ENCODE measurements around the gene COL6A3. TPM values are rescaled to one million over a fixed set of nuclear protein-coding genes. Genes with fewer than 3 reads are reported as not detected.

COL6A3 gene
- polyA plus RNA-seq, 1 donor (not counting 4 experiments of a cell fraction or from before 2014, with no cell fraction given), result not detected

DNA sequence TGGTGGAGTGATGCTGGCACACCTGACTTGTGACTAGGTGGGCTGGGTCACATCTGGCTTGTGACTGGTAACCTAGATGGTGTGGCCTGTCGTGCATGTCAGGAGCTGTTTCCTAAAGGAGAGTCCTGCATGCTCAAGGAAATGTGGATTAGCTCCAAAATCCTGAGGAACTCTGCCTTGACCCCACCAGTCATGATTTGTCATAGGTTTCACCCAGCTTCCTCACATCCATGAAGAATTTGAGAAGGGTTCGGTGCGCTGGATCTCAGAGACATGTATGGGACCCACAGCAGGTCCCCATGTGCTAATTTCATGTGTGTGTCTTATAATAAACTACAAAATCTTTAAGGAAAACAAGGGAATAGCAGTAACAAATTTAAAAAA lies 107.2 kb downstream of the COL6A3 start:
- Histone ChIP-seq H3K36me3 (ENCODE audit: control insufficient read depth in 2 of 2, extremely low read depth in 1 of 2, insufficient read depth in 2 of 2, low read length in 2 of 2) (no peaks in the 10 kb centered on the region), H3K9ac (ENCODE audit: control insufficient read depth, extremely low read depth, insufficient read depth, low read length) (no peak overlapping the region), H2AFZ (ENCODE audit: control insufficient read depth, low read length) (no peak overlapping the region), H3K9me1 (ENCODE audit: control insufficient read depth, extremely low read depth, insufficient read depth, low read length) (no peaks in the 10 kb centered on the region), H3K4me1 (ENCODE audit: control insufficient read depth, extremely low read depth, insufficient read depth, low read length) (peaks cover 19% of the 10 kb centered on the region), H3K79me2 (ENCODE audit: control insufficient read depth, insufficient read depth, low read length) (no peaks in the 10 kb centered on the region), H4K20me1 (ENCODE audit: control insufficient read depth, extremely low read depth, insufficient read depth, low read length) (no peaks in the 10 kb centered on the region), H3K27me3 (ENCODE audit: control insufficient read depth, extremely low read depth, insufficient read depth, low read length) (no peaks in the 10 kb centered on the region), H3K9me3 (ENCODE audit: control insufficient read depth, low read depth, low read length) (no peaks in the 10 kb centered on the region), H3K27ac (ENCODE audit: control insufficient read depth, insufficient read depth, low read length) (no peak overlapping the region), H3K4me2 (ENCODE audit: control insufficient read depth, extremely low read depth, insufficient read depth, low read depth, low read length) (no peak overlapping the region), H3K4me3 (ENCODE audit: control insufficient read depth in 2 of 3, extremely low read depth in 1 of 3, insufficient read depth in 2 of 3, low read depth in 1 of 3, low read length in 3 of 3) (no peak overlapping the region)
- no peak for TF ChIP-seq EZH2 (IDR thresholded peaks at IDR 0.05; ENCODE audit: low read length)
- TF ChIP-seq, protein P1, sequence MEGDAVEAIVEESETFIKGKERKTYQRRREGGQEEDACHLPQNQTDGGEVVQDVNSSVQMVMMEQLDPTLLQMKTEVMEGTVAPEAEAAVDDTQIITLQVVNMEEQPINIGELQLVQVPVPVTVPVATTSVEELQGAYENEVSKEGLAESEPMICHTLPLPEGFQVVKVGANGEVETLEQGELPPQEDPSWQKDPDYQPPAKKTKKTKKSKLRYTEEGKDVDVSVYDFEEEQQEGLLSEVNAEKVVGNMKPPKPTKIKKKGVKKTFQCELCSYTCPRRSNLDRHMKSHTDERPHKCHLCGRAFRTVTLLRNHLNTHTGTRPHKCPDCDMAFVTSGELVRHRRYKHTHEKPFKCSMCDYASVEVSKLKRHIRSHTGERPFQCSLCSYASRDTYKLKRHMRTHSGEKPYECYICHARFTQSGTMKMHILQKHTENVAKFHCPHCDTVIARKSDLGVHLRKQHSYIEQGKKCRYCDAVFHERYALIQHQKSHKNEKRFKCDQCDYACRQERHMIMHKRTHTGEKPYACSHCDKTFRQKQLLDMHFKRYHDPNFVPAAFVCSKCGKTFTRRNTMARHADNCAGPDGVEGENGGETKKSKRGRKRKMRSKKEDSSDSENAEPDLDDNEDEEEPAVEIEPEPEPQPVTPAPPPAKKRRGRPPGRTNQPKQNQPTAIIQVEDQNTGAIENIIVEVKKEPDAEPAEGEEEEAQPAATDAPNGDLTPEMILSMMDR (optimal IDR thresholded peaks at IDR 0.05 in 1 of 3, IDR thresholded peaks at IDR 0.05 in 1 of 3, conservative IDR thresholded peaks at IDR 0.05 in 1 of 3; ENCODE audit: extremely low read depth in 1 of 3, insufficient read depth in 2 of 3, low read length in 3 of 3), result no peak
- DNase-seq (ENCODE audit: low read depth, low spot score), result no peak
- no peak for FAIRE-seq
- dilution Hi-C loops (cut with MboI; ENCODE audit: extremely low pct_ligation_motif_present, low sequenced_read_pairs), result no loop called here

- H3K27ac ChIP-seq (ENCODE audit: control insufficient read depth, insufficient read depth, low read length), result no peak overlapping the region
- no peaks in the 10 kb centered on the region for H3K36me3 ChIP-seq (ENCODE audit: control insufficient read depth in 2 of 2, extremely low read depth in 1 of 2, insufficient read depth in 2 of 2, low read length in 2 of 2)
- no peaks in the 10 kb centered on the region for H3K27me3 ChIP-seq (ENCODE audit: control insufficient read depth, extremely low read depth, insufficient read depth, low read length)
- H3K4me3 ChIP-seq (ENCODE audit: control insufficient read depth in 2 of 3, extremely low read depth in 1 of 3, insufficient read depth in 2 of 3, low read depth in 1 of 3, low read length in 3 of 3), result no peak overlapping the region
- TF ChIP-seq EZH2 (IDR thresholded peaks at IDR 0.05; ENCODE audit: low read length), result no peak
- TF ChIP-seq, protein P1 (optimal IDR thresholded peaks at IDR 0.05 in 1 of 3, IDR thresholded peaks at IDR 0.05 in 1 of 3, conservative IDR thresholded peaks at IDR 0.05 in 1 of 3; ENCODE audit: extremely low read depth in 1 of 3, insufficient read depth in 2 of 3, low read length in 3 of 3), result no peak
- no peak overlapping the region for H3K9ac ChIP-seq (ENCODE audit: control insufficient read depth, extremely low read depth, insufficient read depth, low read length)
- H3K4me1 ChIP-seq (ENCODE audit: control insufficient read depth, extremely low read depth, insufficient read depth, low read length), result peaks cover 19% of the 10 kb centered on the region
- H3K4me2 ChIP-seq (ENCODE audit: control insufficient read depth, extremely low read depth, insufficient read depth, low read depth, low read length), result no peak overlapping the region
- no peaks in the 10 kb centered on the region for H3K9me1 ChIP-seq (ENCODE audit: control insufficient read depth, extremely low read depth, insufficient read depth, low read length)
- H3K9me3 ChIP-seq (ENCODE audit: control insufficient read depth, low read depth, low read length), result no peaks in the 10 kb centered on the region
- DNase-seq (ENCODE audit: low read depth, low spot score), result no peak
- H3K79me2 ChIP-seq (ENCODE audit: control insufficient read depth, insufficient read depth, low read length), result no peaks in the 10 kb centered on the region
- no peaks in the 10 kb centered on the region for H4K20me1 ChIP-seq (ENCODE audit: control insufficient read depth, extremely low read depth, insufficient read depth, low read length)
- dilution Hi-C loops (cut with MboI; ENCODE audit: extremely low pct_ligation_motif_present, low sequenced_read_pairs), result no loop called here
- peak; percentile 58 for FAIRE-seq
- no peak overlapping the region for H2AFZ ChIP-seq (ENCODE audit: control insufficient read depth, low read length)
Observed at GRCh38 chr2:237306083-237306786, 107.7 kb downstream of the COL6A3 start.
